Bronchial epithelial cell (primary cell): ENCODE results near the gene NISCH. TPM values are rescaled to one million over a fixed set of nuclear protein-coding genes. Genes with fewer than 3 reads are reported as not detected.

ENCODE experiments used
- DNase-seq: peaks from one replicate; pipeline ENCODE4 v3.0.0-alpha.2; 2010; ENCODE audit warnings: low read depth
- FAIRE-seq: peaks from 2 replicates; lab custom pipeline; 2011; peaks lifted over from hg19 to GRCh38; lab: Jason Lieb, UNC
- H3K27me3 ChIP-seq: 2 replicates; pipeline ENCODE4 v1.5.1; 2011; ENCODE audit warnings: low read length; ENCODE audit not compliant: control insufficient read depth, insufficient read depth
- H3K36me3 ChIP-seq: 2 replicates; pipeline ENCODE4 v1.5.1; 2011; ENCODE audit warnings: low read length; ENCODE audit not compliant: control insufficient read depth, insufficient read depth
- H3K4me3 ChIP-seq: 2 replicates; pipeline ENCODE4 v1.5.1; 2011; ENCODE audit warnings: mild to moderate bottlenecking, low read depth, low read length, control low read depth
- CTCF ChIP-seq: IDR thresholded peaks from 2 replicates; pipeline ENCODE4 v1.5.1; 2011; ENCODE audit warnings: mild to moderate bottlenecking, moderate library complexity, low read length, control low read depth, inconsistent platforms; ENCODE audit not compliant: insufficient read depth, severe bottlenecking
- total RNA-seq: library from RNA; depleted of rRNA; stranded (reverse); fragments of >200 nt; gene quantifications from 2 replicates; pipeline ENCODE4 v1.2.1, GENCODE V29; 2014

The NISCH gene
- total RNA-seq, 1 donor from 2014 or later = 30.5 TPM

- H3K36me3 ChIP-seq = no peaks in the 10 kb centered on the region
- DNase-seq (no peak), FAIRE-seq (no peak)
- H3K27me3 ChIP-seq = no peaks in the 10 kb centered on the region
- no peak overlapping the region for H3K4me3 ChIP-seq
- TF ChIP-seq CTCF = no peak
Observed at GRCh38 chr3:52429031-52429430, 26.4 kb upstream of the NISCH start.

- no peak for TF ChIP-seq CTCF
- Histone ChIP-seq H3K4me3 (no peak overlapping the region), H3K36me3 (no peaks in the 10 kb centered on the region), H3K27me3 (peaks cover 2% of the 10 kb centered on the region)
- FAIRE-seq (no peak), DNase-seq (no peak)
Observed at GRCh38 chr3:52429779-52430415, 25.5 kb upstream of the NISCH start.

- FAIRE-seq = no peak
- TF ChIP-seq CTCF = no peak
- Histone ChIP-seq H3K27me3 (peaks cover 2% of the 10 kb centered on the region), H3K4me3 (no peak overlapping the region), H3K36me3 (no peaks in the 10 kb centered on the region)
- DNase-seq = no peak
Observed at GRCh38 chr3:52430416-52430810, 25.0 kb upstream of the NISCH start.

GRCh38 chr3:52431459-52432223, 23.8 kb upstream of the NISCH start:
- Histone ChIP-seq H3K36me3 (no peaks in the 10 kb centered on the region), H3K4me3 (no peak overlapping the region), H3K27me3 (peaks cover 2% of the 10 kb centered on the region)
- no peak for FAIRE-seq
- no peak for TF ChIP-seq CTCF
- no peak for DNase-seq

- no peak for DNase-seq
- Histone ChIP-seq H3K27me3 (peaks cover 2% of the 10 kb centered on the region), H3K36me3 (no peaks in the 10 kb centered on the region), H3K4me3 (no peak overlapping the region)
- no peak for TF ChIP-seq CTCF
- FAIRE-seq = no peak
Observed at GRCh38 chr3:52432225-52432624, 23.2 kb upstream of the NISCH start.
